Measurements from ENCODE around the gene POMP.

The POMP gene

GRCh38 chr13:28718196-28718542, 59.2 kb downstream of the POMP start:
- TF ChIP-seq, protein P1, sequence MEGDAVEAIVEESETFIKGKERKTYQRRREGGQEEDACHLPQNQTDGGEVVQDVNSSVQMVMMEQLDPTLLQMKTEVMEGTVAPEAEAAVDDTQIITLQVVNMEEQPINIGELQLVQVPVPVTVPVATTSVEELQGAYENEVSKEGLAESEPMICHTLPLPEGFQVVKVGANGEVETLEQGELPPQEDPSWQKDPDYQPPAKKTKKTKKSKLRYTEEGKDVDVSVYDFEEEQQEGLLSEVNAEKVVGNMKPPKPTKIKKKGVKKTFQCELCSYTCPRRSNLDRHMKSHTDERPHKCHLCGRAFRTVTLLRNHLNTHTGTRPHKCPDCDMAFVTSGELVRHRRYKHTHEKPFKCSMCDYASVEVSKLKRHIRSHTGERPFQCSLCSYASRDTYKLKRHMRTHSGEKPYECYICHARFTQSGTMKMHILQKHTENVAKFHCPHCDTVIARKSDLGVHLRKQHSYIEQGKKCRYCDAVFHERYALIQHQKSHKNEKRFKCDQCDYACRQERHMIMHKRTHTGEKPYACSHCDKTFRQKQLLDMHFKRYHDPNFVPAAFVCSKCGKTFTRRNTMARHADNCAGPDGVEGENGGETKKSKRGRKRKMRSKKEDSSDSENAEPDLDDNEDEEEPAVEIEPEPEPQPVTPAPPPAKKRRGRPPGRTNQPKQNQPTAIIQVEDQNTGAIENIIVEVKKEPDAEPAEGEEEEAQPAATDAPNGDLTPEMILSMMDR (IDR thresholded peaks at IDR 0.05; ENCODE audit: insufficient read depth, low read depth, low read length, missing control alignments) = no peak
- no peak for DNase-seq (ENCODE audit: low read depth)
- peak overlapping the region; percentile 81 for H3K4me3 ChIP-seq (ENCODE audit: low read depth, low read length)

GRCh38 chr13:28718543-28719226, 59.8 kb downstream of the POMP start, which contains the start of gene SLC46A3:
TSS of gene SLC46A3 (minus strand) at chr13:28718970. CDS start at chr13:28717998, 972 bp downstream.
- H3K4me3 ChIP-seq (ENCODE audit: low read depth, low read length) = peak within 1 kb of the TSS; percentile 81
- TF ChIP-seq, protein P1 (IDR thresholded peaks at IDR 0.05; ENCODE audit: insufficient read depth, low read depth, low read length, missing control alignments) = peak; percentile 17
- DNase-seq (ENCODE audit: low read depth) = peak; percentile 98

DNA sequence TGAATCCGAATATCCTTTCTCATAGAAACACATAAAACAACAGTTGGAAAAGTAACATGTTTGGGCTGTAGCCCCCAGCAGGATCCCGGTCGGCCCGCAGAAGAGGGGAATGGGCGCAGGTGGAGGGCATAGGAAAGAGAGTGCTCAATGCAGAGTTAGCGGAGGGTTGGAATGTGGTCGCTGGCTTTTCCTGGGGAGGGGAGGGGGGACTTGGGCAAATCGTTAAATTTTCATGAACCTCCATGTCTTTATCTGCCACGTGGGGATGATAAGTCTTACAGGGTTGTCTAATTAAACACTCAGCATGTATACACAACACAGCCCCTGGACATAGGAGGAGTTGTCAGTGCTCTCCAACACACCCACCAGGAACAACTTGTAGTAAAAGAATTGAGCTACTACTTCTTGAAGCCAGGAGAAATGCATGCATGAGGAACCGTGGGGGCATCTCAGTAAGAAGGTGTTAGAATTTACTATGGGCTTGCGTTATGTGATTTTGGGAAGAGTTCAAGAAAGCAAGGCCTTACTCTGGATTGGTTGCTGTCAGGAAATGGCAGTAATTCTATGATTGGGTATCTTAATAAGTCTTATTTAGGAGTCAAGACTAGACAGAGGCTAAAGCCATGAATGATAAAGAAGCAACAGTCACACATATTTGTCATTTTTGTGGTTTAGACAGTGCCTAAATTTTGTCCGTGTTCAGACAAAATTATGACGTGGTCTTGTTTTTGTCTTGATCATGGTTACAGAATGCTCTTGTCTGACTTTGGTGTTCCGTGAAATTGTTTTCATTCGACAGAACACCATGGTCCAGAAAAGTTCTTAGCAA, 60.5 kb downstream of the POMP start:
- peak overlapping the region; percentile 81 for H3K4me3 ChIP-seq (ENCODE audit: low read depth, low read length)
- DNase-seq (ENCODE audit: low read depth) = no peak
- TF ChIP-seq, protein P1 (IDR thresholded peaks at IDR 0.05; ENCODE audit: insufficient read depth, low read depth, low read length, missing control alignments) = no peak

DNA sequence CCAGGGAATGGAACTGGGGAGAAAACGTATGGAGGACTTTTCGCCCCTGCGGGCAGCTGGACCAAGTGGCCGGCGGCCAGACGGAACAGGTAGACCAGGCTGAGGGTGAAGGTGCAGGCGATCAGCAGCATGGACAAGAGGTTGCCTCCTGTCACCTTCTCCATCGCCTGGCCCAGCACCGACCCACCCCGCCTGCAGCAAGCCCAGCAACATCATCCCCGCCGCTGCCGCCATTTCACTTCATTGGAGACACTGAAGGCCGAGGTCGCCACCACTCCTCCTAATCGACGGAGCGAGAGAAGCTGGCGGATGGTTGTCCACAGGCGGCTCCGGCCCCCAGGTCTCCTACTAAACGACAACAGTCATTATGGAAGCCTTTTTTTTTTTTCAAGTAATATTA, 64.9 kb downstream of the POMP start:
- TF ChIP-seq, protein P1 (IDR thresholded peaks at IDR 0.05; ENCODE audit: insufficient read depth, low read depth, low read length, missing control alignments) = no peak
- no peak for DNase-seq (ENCODE audit: low read depth)
- H3K4me3 ChIP-seq (ENCODE audit: low read depth, low read length) = no peak overlapping the region

DNA sequence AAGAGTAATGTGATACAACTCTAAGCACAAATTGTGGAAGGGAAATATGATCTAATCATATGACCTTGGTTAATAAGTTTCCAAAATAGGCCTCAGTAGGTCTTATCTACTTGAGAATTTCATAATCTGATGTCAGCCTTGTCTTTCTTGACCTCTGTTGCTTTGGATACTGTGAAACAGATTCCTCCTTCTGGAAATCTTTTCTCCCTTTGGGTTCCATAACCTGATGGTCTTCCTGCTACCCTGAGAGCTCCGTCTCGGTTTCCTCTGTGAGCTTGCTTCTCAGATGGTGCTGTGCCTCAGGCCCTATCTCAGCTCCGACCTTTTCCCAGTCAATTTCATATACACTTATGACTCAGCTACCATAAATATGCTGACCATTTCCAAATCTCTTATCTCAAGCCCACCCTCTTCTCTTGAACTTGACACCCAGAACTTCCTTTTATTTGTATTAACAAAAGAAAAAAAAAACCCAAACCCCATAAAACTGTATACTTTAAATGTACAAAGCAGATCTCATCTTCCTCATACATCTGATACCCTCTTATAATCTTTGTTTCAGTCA, 66.2 kb downstream of the POMP start:
- TF ChIP-seq, protein P1 (IDR thresholded peaks at IDR 0.05; ENCODE audit: insufficient read depth, low read depth, low read length, missing control alignments) = no peak
- no peak overlapping the region for H3K4me3 ChIP-seq (ENCODE audit: low read depth, low read length)
- DNase-seq (ENCODE audit: low read depth) = no peak
